HepG2 (cell line): ENCODE data around the gene RIPOR3. TPM values are rescaled to one million over a fixed set of nuclear protein-coding genes. Genes with fewer than 3 reads are reported as not detected.

Experiments
- ATAC-seq: fragments of 200-7000 bp; cut with Tn5 transposase; 3 replicates; pipeline ENCODE4 v1.9.1; 2020; ENCODE audit warnings: mild to moderate bottlenecking, moderate library complexity
- BruUV-seq: library from RNA; stranded (reverse); fragments of 400-500 nt; replicated peaks from 2 replicates; lab custom pipeline; 2021; lab: Mats Ljungman, UMichigan
- CTCF ChIA-PET: fragments of 300-600 bp; formaldehyde crosslinking; extraction: SDS; loops from one replicate; lab custom pipeline; 2021; ENCODE audit warnings: low total read pairs, inconsistent platforms, low intra/inter-chr PET ratio; lab: Yijun Ruan, JAX
- POLR2A ChIA-PET: fragments of 350-600 bp; sonication (Branson Sonifier 250); formaldehyde crosslinking; loops from one replicate; lab custom pipeline; 2020; ENCODE audit warnings: antibody characterized with exemption, inconsistent platforms; lab: Yijun Ruan, JAX
- DNase-seq: peaks from one replicate; pipeline ENCODE4 v3.0.0-alpha.2; 2015; ENCODE audit warnings: low spot score
- FAIRE-seq: peaks from 3 replicates; lab custom pipeline; 2011; peaks lifted over from hg19 to GRCh38; lab: Jason Lieb, UNC
- H2AFZ ChIP-seq: one replicate; pipeline ENCODE4 v1.6.1; 2011; ENCODE audit warnings: low read length, inconsistent platforms
- H3K27ac ChIP-seq: fragments of 300-600 bp; 3 replicates; pipeline ENCODE4 v1.8.0; 2011; ENCODE audit warnings: mixed run types, mild to moderate bottlenecking, mixed read lengths, low read length, inconsistent platforms; ENCODE audit not compliant: insufficient read depth; ENCODE audit errors: extremely low read length
- H3K27me3 ChIP-seq, 2 experiments: fragments of 200-600 bp in 1 of 2; 2 replicates in 1 of 2; 3 replicates in 1 of 2; pipeline versions ENCODE4 v1.6.0 to v1.8.0; 2011; ENCODE audit warnings: low read length in 2 of 2, mild to moderate bottlenecking in 2 of 2, moderate library complexity in 2 of 2, inconsistent platforms in 1 of 2; ENCODE audit not compliant: insufficient read depth in 2 of 2, control insufficient read depth in 1 of 2
- H3K36me3 ChIP-seq, 2 experiments: fragments of 200-600 bp in 1 of 2; replicated peaks in 1 of 2; 2 replicates in 1 of 2; 3 replicates in 1 of 2; pipeline versions ENCODE4 v1.5.1 to v1.8.0; 2011; ENCODE audit warnings: low read length in 2 of 2, inconsistent platforms in 1 of 2; ENCODE audit not compliant: insufficient read depth in 2 of 2, control insufficient read depth in 1 of 2
- H3K4me1 ChIP-seq: 2 replicates; pipeline ENCODE4 v1.5.1; 2012; ENCODE audit warnings: low read length, inconsistent platforms; ENCODE audit not compliant: insufficient read depth
- H3K4me2 ChIP-seq: 2 replicates; pipeline ENCODE4 v1.6.0; 2011; ENCODE audit warnings: low read depth, low read length, inconsistent platforms
- H3K4me3 ChIP-seq, 3 experiments: fragments of 200-600 bp in 1 of 3; sonication (generic), shearing (Covaris generic) in 1 of 3; replicated peaks in 1 of 3; 2 replicates each; pipeline ENCODE4 v1.5.1; 2011 to 2016; ENCODE audit warnings: low read length in 3 of 3, inconsistent platforms in 2 of 3, low read depth in 2 of 3, mild to moderate bottlenecking in 2 of 3, control low read depth in 1 of 3, mixed read lengths in 1 of 3; ENCODE audit not compliant: insufficient read depth in 1 of 3
- H3K79me2 ChIP-seq: one replicate; pipeline ENCODE4 v1.6.1; 2011; ENCODE audit warnings: low read length, inconsistent platforms; ENCODE audit not compliant: insufficient read depth
- H3K9ac ChIP-seq: 2 replicates; pipeline ENCODE4 v1.6.0; 2011; ENCODE audit warnings: mild to moderate bottlenecking, low read depth, low read length, inconsistent platforms; ENCODE audit not compliant: insufficient read depth
- H3K9me3 ChIP-seq: 2 replicates; pipeline ENCODE4 v1.5.1; 2012; ENCODE audit warnings: mild to moderate bottlenecking, low read length
- H4K20me1 ChIP-seq: 2 replicates; pipeline ENCODE4 v1.6.0; 2011; ENCODE audit warnings: inconsistent platforms, mild to moderate bottlenecking, low read length, moderate library complexity; ENCODE audit not compliant: insufficient read depth
- EZH2 ChIP-seq: conservative IDR thresholded peaks from 2 replicates; pipeline ENCODE4 v1.6.1; 2012; ENCODE audit warnings: mild to moderate bottlenecking, low read depth, low read length, moderate library complexity
- HNRNPUL1 ChIP-seq: fragments of 200-400 bp; formaldehyde crosslinking; IDR thresholded peaks from 2 replicates; pipeline ENCODE4 v1.6.1; 2017; ENCODE audit warnings: low read depth, mild to moderate bottlenecking, low read length, moderate library complexity
- MED8 ChIP-seq: sonication (generic); formaldehyde crosslinking; IDR thresholded peaks from 2 replicates; pipeline ENCODE4 v1.8.1; 2023; ENCODE audit warnings: mild to moderate bottlenecking, missing genetic modification reagents; ENCODE audit not compliant: insufficient replicate concordance
- RBM22 ChIP-seq: fragments of 200-400 bp; formaldehyde crosslinking; optimal IDR thresholded peaks from 2 replicates; pipeline ENCODE3; 2017; ENCODE audit warnings: mild to moderate bottlenecking, low read length, moderate library complexity
- SIX4 ChIP-seq: sonication (generic); formaldehyde crosslinking; IDR thresholded peaks from 2 replicates; pipeline ENCODE4 v1.4.0; 2020; ENCODE audit warnings: missing genetic modification reagents
- THAP9 ChIP-seq: sonication (generic); formaldehyde crosslinking; IDR thresholded peaks from 2 replicates; pipeline ENCODE4; 2020; ENCODE audit warnings: missing genetic modification reagents, mild to moderate bottlenecking, borderline replicate concordance
- ZBTB40 ChIP-seq, 2 experiments: fragments of 450-650 bp in 1 of 2; sonication (generic) in 1 of 2; formaldehyde crosslinking in 1 of 2; IDR thresholded peaks; 2 replicates each; pipeline versions ENCODE4 v1.6.1 to v1.8.0; 2016 to 2022; ENCODE audit warnings: antibody characterized with exemption in 1 of 2, mild to moderate bottlenecking in 1 of 2, missing genetic modification reagents in 1 of 2
- ZNF44 ChIP-seq: sonication (generic); formaldehyde crosslinking; IDR thresholded peaks from 2 replicates; pipeline ENCODE4 v1.5.1; 2020; ENCODE audit warnings: mild to moderate bottlenecking, missing genetic modification reagents
- WGBS: methylation state at CpG from one replicate; pipeline ENCODE4 v1.1.6; 2017; ENCODE audit warnings: low lambda C conversion rate; 5-methylcytosine and 5-hydroxymethylcytosine counted together
- in situ Hi-C: cut with HindIII; loops from 2 replicates; pipeline ENCODE4 v1.10.0; 2017; ENCODE audit warnings: low pct_unique_long_range_greater_than_20kb; ENCODE audit not compliant: extremely low pct_ligation_motif_present
- intact Hi-C: fragments of 100-400 bp; cut with micrococcal nuclease; formaldehyde crosslinking; loops from one replicate; pipeline ENCODE4 v1.10.0; 2022; ENCODE audit not compliant: unreplicated experiment
- polyA plus RNA-seq, 8 experiments: library from polyadenylated mRNA; depleted of rRNA in 3 of 8; stranded (reverse) in 7 of 8; unstranded in 1 of 8; fragments of >200 nt; fragmentation: Illumina TruSeq in 4 of 8; extraction: Trizol in 4 of 8; gene quantifications; 2 replicates each; pipeline versions ENCODE4 v1.2.1 to v1.2.3, GENCODE V29; 2011 to 2016; ENCODE audit warnings: low read depth in 4 of 8, missing spikeins in 1 of 8, mixed read lengths in 1 of 8; ENCODE audit not compliant: insufficient read depth in 1 of 8
- total RNA-seq, 5 experiments: library from RNA; depleted of rRNA; stranded (reverse); fragments of >200 nt; fragmentation: Illumina TruSeq; extraction: Trizol; gene quantifications; 2 replicates each; pipeline ENCODE4 v1.2.3, GENCODE V29; 2016; ENCODE audit warnings: low read depth in 1 of 5

Gene RIPOR3
- total and polyA plus RNA-seq, 2 of the 13 experiments (the other 11 are each of a cell fraction or from before 2014, with no cell fraction given) = 0.18 TPM; not detected in 1

GRCh38 chr20:50572938-50573777 lies 118.2 kb downstream of the RIPOR3 start (continued):
- TF ChIP-seq THAP9 (CRISPR knock-in tag) = no peak
- TF ChIP-seq, all 625 proteins: peak for 0

GRCh38 chr20:50571466-50571865 lies 119.9 kb downstream of the RIPOR3 start:
- Histone ChIP-seq H4K20me1 (no peaks in the 10 kb centered on the region), H3K9me3 (no peaks in the 10 kb centered on the region), H3K4me1 (peaks cover 8% of the 10 kb centered on the region), H3K4me2 (no peak overlapping the region), H3K4me3 (no peak overlapping the region), H3K9ac (no peak overlapping the region), H2AFZ (no peak overlapping the region), H3K79me2 (no peaks in the 10 kb centered on the region), H3K27me3 (no peaks in the 10 kb centered on the region), H3K36me3 (peaks cover 33 to 80% of the 10 kb centered on the region in 2 experiments), H3K27ac (no peak overlapping the region)
- DNase-seq = no peak
- FAIRE-seq = peak; percentile 30
- intact Hi-C loops (no loop called here), in situ Hi-C loops (loop anchor here (5.0 kb wide), 1 partner anchor 94 kb away; no protein-coding TSS in a partner anchor)
- ATAC-seq = no peak
- POLR2A ChIA-PET = interaction anchor here (2.8 kb wide), 1 partner anchor 383 kb away, joined by 7 read pairs; no protein-coding TSS in a partner anchor
- WGBS = 98% methylated on average over 2 of the region's 2 CpGs
- CTCF ChIA-PET = interaction anchor here (1.0 to 1.6 kb wide), 3 partner anchors 8 to 386 kb away, joined by 4 to 5 read pairs (median 4); no protein-coding TSS in a partner anchor
- no TSS peak for BruUV-seq
- TF ChIP-seq EZH2 (no peak), RBM22 (no peak), ZNF44 (no peak), ZBTB40 (IDR thresholded peaks at IDR 0.05) (no peak), ZBTB40 (CRISPR knock-in tag; IDR thresholded peaks at IDR 0.05) (no peak), MED8 (CRISPR knock-in tag) (no peak), HNRNPUL1 (no peak), SIX4 (CRISPR knock-in tag) (no peak)
